GM06990 (cell line): ENCODE results near the gene AUTS2.

Source experiments
- DNase-seq: peaks from one replicate; pipeline ENCODE4 v3.0.0-alpha.2; 2011; ENCODE audit not compliant: insufficient read length; ENCODE audit errors: extremely low read depth
- H3K27me3 ChIP-seq: replicated peaks from 2 replicates; pipeline ENCODE4 v1.6.0; 2011; ENCODE audit warnings: low read length; ENCODE audit not compliant: control insufficient read depth, insufficient read depth
- H3K36me3 ChIP-seq: 2 replicates; pipeline ENCODE4 v1.5.1; 2011; ENCODE audit warnings: low read length; ENCODE audit not compliant: control insufficient read depth, insufficient read depth
- H3K4me3 ChIP-seq: replicated peaks from 2 replicates; pipeline ENCODE4 v1.5.1; 2011; ENCODE audit warnings: low read depth, mild to moderate bottlenecking, control low read depth, low read length
- CTCF ChIP-seq: IDR thresholded peaks from 2 replicates; pipeline ENCODE4 v1.5.1; 2011; ENCODE audit warnings: low read length, control low read depth, mild to moderate bottlenecking, inconsistent platforms; ENCODE audit not compliant: insufficient read depth, poor library complexity, severe bottlenecking

AUTS2 gene

GRCh38 chr7:70734411-70734810 lies 1136.1 kb downstream of the AUTS2 start:
- no peak for DNase-seq
- no peaks in the 10 kb centered on the region for H3K36me3 ChIP-seq
- no peaks in the 10 kb centered on the region for H3K27me3 ChIP-seq
- H3K4me3 ChIP-seq = no peak overlapping the region
- no peak for TF ChIP-seq CTCF

- H3K4me3 ChIP-seq = no peak overlapping the region
- no peak for TF ChIP-seq CTCF
These were observed 1137.0 kb downstream of the AUTS2 start for GRCh38 chr7:70735313-70735712.

GRCh38 chr7:70736715-70737460 lies 1138.6 kb downstream of the AUTS2 start:
- no peak for DNase-seq
- TF ChIP-seq CTCF = no peak
- H3K4me3 ChIP-seq = peak overlapping the region; percentile 35
- no peaks in the 10 kb centered on the region; the same call in 1 of the 2 replicates for H3K36me3 ChIP-seq
- no peaks in the 10 kb centered on the region for H3K27me3 ChIP-seq

More at GRCh38 chr7:70735313-70735712, 1137.0 kb downstream of the AUTS2 start:
- DNase-seq = no peak
- Histone ChIP-seq H3K36me3 (no peaks in the 10 kb centered on the region; the same call in 1 of the 2 replicates), H3K27me3 (no peaks in the 10 kb centered on the region)

GRCh38 chr7:70738151-70738885 lies 1140.0 kb downstream of the AUTS2 start:
- H3K27me3 ChIP-seq = no peaks in the 10 kb centered on the region
- no peak for TF ChIP-seq CTCF
- no peak for DNase-seq
- no peak overlapping the region for H3K4me3 ChIP-seq
- no peaks in the 10 kb centered on the region; the same call in 1 of the 2 replicates for H3K36me3 ChIP-seq

- H3K4me3 ChIP-seq = no peak overlapping the region
- no peaks in the 10 kb centered on the region for H3K27me3 ChIP-seq
- H3K36me3 ChIP-seq = no peaks in the 10 kb centered on the region; the same call in 1 of the 2 replicates
- DNase-seq = no peak
- no peak for TF ChIP-seq CTCF
These were observed 1141.5 kb downstream of the AUTS2 start for GRCh38 chr7:70739646-70740210.
